Activated B cell treated with CpG ODN at 0.5 μM for 24 hours (primary cell): ENCODE results near the gene PBX3. TPM values are rescaled to one million over a fixed set of nuclear protein-coding genes. Genes with fewer than 3 reads are reported as not detected.

Experiments
- ATAC-seq: fragments of 200-7000 bp; cut with Tn5 transposase; one replicate; pipeline ENCODE4 v1.10.0; 2021; ENCODE audit warnings: low read depth, mild to moderate bottlenecking, moderate library complexity
- CTCF ChIA-PET: fragments of 350-600 bp; sonication (Branson Sonifier 250); formaldehyde crosslinking; loops from one replicate; lab custom pipeline; 2021; ENCODE audit warnings: antibody characterized with exemption; lab: Charles Lee
- POLR2A ChIA-PET: fragments of 350-600 bp; sonication (Branson Sonifier 250); formaldehyde crosslinking; loops from one replicate; lab custom pipeline; 2021; ENCODE audit warnings: antibody characterized with exemption; lab: Charles Lee
- DNase-seq: peaks from one replicate; pipeline ENCODE4 v3.0.0; 2022
- H3K27ac Mint-ChIP-seq: one replicate; pipeline ENCODE4 v1.8.0; 2020; ENCODE audit warnings: mixed read lengths
- H3K27me3 Mint-ChIP-seq: one replicate; pipeline ENCODE4 v1.8.0; 2021; ENCODE audit warnings: mixed read lengths
- H3K36me3 Mint-ChIP-seq: one replicate; pipeline ENCODE4 v1.8.0; 2021; ENCODE audit warnings: low read depth, mixed read lengths
- H3K4me1 Mint-ChIP-seq: one replicate; pipeline ENCODE4 v1.8.0; 2021; ENCODE audit warnings: mixed read lengths
- H3K4me3 Mint-ChIP-seq: one replicate; pipeline ENCODE4 v1.8.0; 2020; ENCODE audit warnings: mild to moderate bottlenecking, mixed read lengths
- H3K9me3 Mint-ChIP-seq: one replicate; pipeline ENCODE4 v1.8.0; 2020; ENCODE audit warnings: mixed read lengths
- CTCF ChIP-seq: fragments of 200-600 bp; IDR thresholded peaks from one replicate; pipeline ENCODE4 v1.8.0; 2022; ENCODE audit warnings: antibody characterized with exemption, mild to moderate bottlenecking
- intact Hi-C: fragments of 100-400 bp; cut with micrococcal nuclease; formaldehyde crosslinking; loops from one replicate; pipeline ENCODE4 v1.15.1; 2024
- total RNA-seq: library from RNA; stranded (reverse); gene quantifications from 2 replicates; pipeline ENCODE4 v1.2.3, GENCODE V29; 2022

The PBX3 gene
- total RNA-seq, 1 donor from 2014 or later: 37.2 TPM

- Mint-ChIP-seq H3K4me1 (no peaks in the 10 kb centered on the region), H3K36me3 (peaks cover 11% of the 10 kb centered on the region), H3K4me3 (no peak overlapping the region), H3K27me3 (no peaks in the 10 kb centered on the region), H3K27ac (no peak overlapping the region), H3K9me3 (no peaks in the 10 kb centered on the region)
- ChIA-PET POLR2A (no interaction called here), CTCF (interaction anchor here (1.4 kb wide), 1 partner anchor 354 kb away, joined by 4 read pairs; no protein-coding TSS in a partner anchor)
- DNase-seq (no peak), ATAC-seq (no peak)
- intact Hi-C loops: no loop called here
- no peak for TF ChIP-seq CTCF
Observed at GRCh38 chr9:125912667-125913066, 165.5 kb downstream of the PBX3 start.

- H3K9me3 Mint-ChIP-seq: no peaks in the 10 kb centered on the region
- DNase-seq (no peak), ATAC-seq (no peak)
- no peak for TF ChIP-seq CTCF
- H3K27me3 Mint-ChIP-seq: no peaks in the 10 kb centered on the region
- CTCF ChIA-PET: no interaction called here
- no peak overlapping the region for H3K27ac Mint-ChIP-seq
- H3K36me3 Mint-ChIP-seq: peaks cover 11% of the 10 kb centered on the region
- no peaks in the 10 kb centered on the region for H3K4me1 Mint-ChIP-seq
- H3K4me3 Mint-ChIP-seq: no peak overlapping the region
- intact Hi-C loops: no loop called here
- POLR2A ChIA-PET: interaction anchor here (0.5 kb wide), 1 partner anchor 493 kb away, joined by 3 read pairs; no protein-coding TSS in a partner anchor
Observed at GRCh38 chr9:125913551-125913950, 166.4 kb downstream of the PBX3 start.

GRCh38 chr9:125914411-125914810 is 167.2 kb downstream of the PBX3 start:
- Mint-ChIP-seq H3K27me3 (no peaks in the 10 kb centered on the region), H3K9me3 (no peaks in the 10 kb centered on the region), H3K4me1 (no peaks in the 10 kb centered on the region), H3K4me3 (no peak overlapping the region), H3K27ac (no peak overlapping the region), H3K36me3 (peaks cover 11% of the 10 kb centered on the region)
- TF ChIP-seq CTCF: no peak
- intact Hi-C loops: no loop called here
- ChIA-PET CTCF (no interaction called here), POLR2A (interaction anchor here (0.6 to 1.0 kb wide), 2 partner anchors 28 to 112 kb away, joined by 3 read pairs; no protein-coding TSS in a partner anchor)
- DNase-seq (no peak), ATAC-seq (no peak)

GRCh38 chr9:125915606-125916005 is 168.4 kb downstream of the PBX3 start:
- ChIA-PET CTCF (no interaction called here), POLR2A (no interaction called here)
- Mint-ChIP-seq H3K27ac (no peak overlapping the region), H3K27me3 (no peaks in the 10 kb centered on the region), H3K4me3 (no peak overlapping the region), H3K36me3 (peaks cover 11% of the 10 kb centered on the region), H3K9me3 (no peaks in the 10 kb centered on the region), H3K4me1 (no peaks in the 10 kb centered on the region)
- no peak for DNase-seq
- intact Hi-C loops: no loop called here
- ATAC-seq: no peak
- TF ChIP-seq CTCF: no peak

GRCh38 chr9:125919565-125919964 is 172.4 kb downstream of the PBX3 start:
- Mint-ChIP-seq H3K27me3 (no peaks in the 10 kb centered on the region), H3K4me3 (no peak overlapping the region), H3K27ac (no peak overlapping the region), H3K36me3 (peaks cover 11% of the 10 kb centered on the region), H3K9me3 (no peaks in the 10 kb centered on the region), H3K4me1 (no peaks in the 10 kb centered on the region)
- CTCF ChIA-PET: no interaction called here
- intact Hi-C loops: no loop called here
- no peak for TF ChIP-seq CTCF
- DNase-seq (no peak), ATAC-seq (no peak)
- POLR2A ChIA-PET: no interaction called here
